Fibroblast of skin of scalp (primary cell): ENCODE data around the gene IQSEC1.

Experiments used
- DNase-seq: peaks from one replicate; pipeline ENCODE4 v3.0.0-alpha.2; 2013

Gene IQSEC1

GRCh38 chr3:13046569-13047274 lies 26.5 kb downstream of the IQSEC1 start:
- no peak for DNase-seq

- no peak for DNase-seq
Measured at GRCh38 chr3:13045904-13046568, 27.2 kb downstream of the IQSEC1 start.

- no peak for DNase-seq
Measured at GRCh38 chr3:13045241-13045903, 27.9 kb downstream of the IQSEC1 start.

GRCh38 chr3:13044496-13045240 lies 28.6 kb downstream of the IQSEC1 start:
- no peak for DNase-seq

GRCh38 chr3:13043656-13044055 lies 29.6 kb downstream of the IQSEC1 start:
- DNase-seq, result no peak

- DNase-seq, result no peak
Measured at GRCh38 chr3:13042715-13043271, 30.4 kb downstream of the IQSEC1 start.

GRCh38 chr3:13042127-13042701 lies 31.0 kb downstream of the IQSEC1 start:
- DNase-seq, result no peak

- no peak for DNase-seq
Measured at GRCh38 chr3:13041113-13041776, 32.0 kb downstream of the IQSEC1 start.

GRCh38 chr3:13040361-13041074 lies 32.7 kb downstream of the IQSEC1 start:
- DNase-seq, result no peak

GRCh38 chr3:13039213-13039896 lies 33.9 kb downstream of the IQSEC1 start:
- no peak for DNase-seq

GRCh38 chr3:13037458-13038117 lies 35.6 kb downstream of the IQSEC1 start:
- DNase-seq, result no peak

GRCh38 chr3:13034861-13035260 lies 38.4 kb downstream of the IQSEC1 start:
- DNase-seq, result no peak

GRCh38 chr3:13034109-13034800 lies 39.0 kb downstream of the IQSEC1 start:
- no peak for DNase-seq

GRCh38 chr3:13032206-13032605 lies 41.0 kb downstream of the IQSEC1 start:
- DNase-seq, result no peak

GRCh38 chr3:13031621-13032020 lies 41.6 kb downstream of the IQSEC1 start:
- DNase-seq, result no peak

GRCh38 chr3:13030684-13031083 lies 42.5 kb downstream of the IQSEC1 start:
- DNase-seq, result no peak

GRCh38 chr3:13028010-13028821 lies 45.0 kb downstream of the IQSEC1 start:
- DNase-seq, result no peak

- DNase-seq, result no peak
Measured at GRCh38 chr3:13027154-13027553, 46.1 kb downstream of the IQSEC1 start.
